Fibroblast of upper back skin (primary cell): ENCODE measurements around the gene MUC21.
"Not testable (repeated sequence)": the region's sequence is repeated elsewhere in the genome, so short reads cannot be mapped to it uniquely, and the experiment has no call there.

ENCODE experiments used
- DNase-seq: peaks from one replicate; pipeline ENCODE4 v3.0.0-alpha.2; 2013

Gene MUC21

GRCh38 chr6:30970946-30971345, 12.6 kb upstream of the MUC21 start:
- no peak for DNase-seq

- DNase-seq, result no peak
These were observed 10.7 kb upstream of the MUC21 start for GRCh38 chr6:30972816-30973215.

GRCh38 chr6:30974490-30975252, 8.8 kb upstream of the MUC21 start:
- no peak for DNase-seq

- peak; percentile 50 for DNase-seq
These were observed 4.4 kb upstream of the MUC21 start for GRCh38 chr6:30979141-30979540.

- DNase-seq, result no peak
These were observed 3.8 kb upstream of the MUC21 start for GRCh38 chr6:30979690-30980089.

GRCh38 chr6:30981942-30982772, 1.4 kb upstream of the MUC21 start:
- DNase-seq, result peak; percentile 82

- no peak for DNase-seq
These were observed 2.0 kb downstream of the MUC21 start for GRCh38 chr6:30985490-30985889.

- DNase-seq, result no peak
These were observed 3.8 kb downstream of the MUC21 start for GRCh38 chr6:30987304-30987703.

GRCh38 chr6:30988209-30988825, 4.8 kb downstream of the MUC21 start:
- DNase-seq, result no peak

GRCh38 chr6:30990422-30991086, 7.0 kb downstream of the MUC21 start:
- peak; percentile 16 for DNase-seq

- DNase-seq, result no peak
These were observed 8.4 kb downstream of the MUC21 start for GRCh38 chr6:30991891-30992290.

GRCh38 chr6:30997301-30997700, 13.8 kb downstream of the MUC21 start:
- DNase-seq, result no peak

- no peak for DNase-seq
These were observed 15.3 kb downstream of the MUC21 start for GRCh38 chr6:30998785-30999184.

GRCh38 chr6:31000067-31000860, 16.7 kb downstream of the MUC21 start:
- not testable (repeated sequence) for DNase-seq

- DNase-seq, result no peak
These were observed 17.9 kb downstream of the MUC21 start for GRCh38 chr6:31001281-31001888.

GRCh38 chr6:31002471-31002870, 19.0 kb downstream of the MUC21 start:
- no peak for DNase-seq

GRCh38 chr6:31004794-31005193, 21.3 kb downstream of the MUC21 start:
- DNase-seq, result no peak

- no peak for DNase-seq
These were observed 21.9 kb downstream of the MUC21 start for GRCh38 chr6:31005249-31006020.

GRCh38 chr6:31007694-31008093, 24.2 kb downstream of the MUC21 start:
- peak; percentile 94 for DNase-seq

- no peak for DNase-seq
These were observed 24.6 kb downstream of the MUC21 start for GRCh38 chr6:31008165-31008564.

- DNase-seq, result no peak
These were observed 26.2 kb downstream of the MUC21 start for GRCh38 chr6:31009731-31010130.
